ENCODE measurements around the gene TNPO3.

GRCh38 chr7:129024125-129024524 is 30.8 kb downstream of the TNPO3 start:
- TF ChIP-seq ATF3 (IDR thresholded peaks at IDR 0.05; ENCODE audit: borderline replicate concordance, extremely low read depth, low read depth, low read length) (no peak), CTCF (IDR thresholded peaks at IDR 0.05 in 2 of 3, conservative IDR thresholded peaks at IDR 0.05 in 1 of 3; ENCODE audit: control insufficient read depth in 2 of 3, extremely low read depth in 1 of 3, insufficient read depth in 1 of 3, low read depth in 3 of 3, low read length in 3 of 3) (no peak), POLR2AphosphoS5 (IDR thresholded peaks at IDR 0.05; ENCODE audit: low read length) (no peak), PKNOX1 (IDR thresholded peaks at IDR 0.05) (no peak), REST (IDR thresholded peaks at IDR 0.05; ENCODE audit: low read depth, low read length) (no peak)
